Vagina (tissue), 2 donors: ENCODE measurements around the gene MS4A4A. TPM values are rescaled to one million over a fixed set of nuclear protein-coding genes. Genes with fewer than 3 reads are reported as not detected.
"Not testable (repeated sequence)": the region's sequence is repeated elsewhere in the genome, so short reads cannot be mapped to it uniquely, and the experiment has no call there.

Experiments
- DNase-seq, 2 donors: peaks; one replicate each; pipeline ENCODE4 v3.0.0-alpha.2; 2017; ENCODE audit errors: extremely low spot score in 2 of 2
- H3K27ac ChIP-seq: fragments of 200-600 bp; sonication (generic); one replicate; pipeline ENCODE4 v1.5.1; 2019
- H3K27me3 ChIP-seq: fragments of 200-600 bp; sonication (generic); one replicate; pipeline ENCODE4 v1.5.1; 2019
- H3K36me3 ChIP-seq, 2 donors: fragments of 200-600 bp; sonication (generic); one replicate each; pipeline ENCODE4 v1.5.1; 2017 to 2019
- H3K4me1 ChIP-seq: fragments of 200-600 bp; sonication (generic); one replicate; pipeline ENCODE4 v1.5.1; 2019
- H3K4me3 ChIP-seq, 2 donors: fragments of 200-600 bp; sonication (generic); 1 replicate in 1 of 2; 2 replicates in 1 of 2; pipeline ENCODE4 v1.5.1; 2016 to 2019
- H3K9me3 ChIP-seq: fragments of 200-600 bp; sonication (generic); one replicate; pipeline ENCODE4 v1.5.1; 2019
- CTCF ChIP-seq, 3 experiments: fragments of 450-650 bp in 2 of 3; fragments of 200-600 bp in 1 of 3; sonication (generic) in 1 of 3; IDR thresholded peaks; one replicate each; pipeline ENCODE4 v1.5.1; 2017 to 2019; ENCODE audit warnings: antibody characterized with exemption in 3 of 3, mild to moderate bottlenecking in 2 of 3, moderate library complexity in 2 of 3
- POLR2A ChIP-seq, 2 donors: fragments of 450-650 bp; IDR thresholded peaks; one replicate each; pipeline ENCODE4 v1.6.1; 2017; ENCODE audit warnings: antibody characterized with exemption in 2 of 2, mild to moderate bottlenecking in 2 of 2, moderate library complexity in 2 of 2
- POLR2AphosphoS5 ChIP-seq, 2 donors: sonication (generic); formaldehyde crosslinking; IDR thresholded peaks; one replicate each; pipeline ENCODE4 v1.9.0; 2017; ENCODE audit warnings: antibody characterized with exemption in 2 of 2, mild to moderate bottlenecking in 2 of 2, low read depth in 1 of 2; ENCODE audit not compliant: insufficient read depth in 1 of 2
- intact Hi-C: fragments of 100-400 bp; cut with DNase I; formaldehyde crosslinking; loops from one replicate; pipeline ENCODE4 v1.15.1; 2023
- total RNA-seq: library from RNA; depleted of rRNA; stranded (reverse); fragments of >200 nt; gene quantifications from one replicate; pipeline ENCODE4 v1.2.3, GENCODE V29; 2016

Gene MS4A4A
- total RNA-seq, 1 donor from 2014 or later: 10.3 TPM

- H3K27ac ChIP-seq: no peak overlapping the region
- TF ChIP-seq CTCF (IDR thresholded peaks at IDR 0.05) (no peak), POLR2A (IDR thresholded peaks at IDR 0.05) (no peak), POLR2AphosphoS5 (IDR thresholded peaks at IDR 0.05; ENCODE audit: insufficient read depth in 1 of 2, low read depth in 1 of 2) (no peak)
- intact Hi-C loops: no loop called here
Measured at GRCh38 chr11:60301178-60301577, 20.7 kb downstream of the MS4A4A start.

GRCh38 chr11:60301884-60302283, 21.4 kb downstream of the MS4A4A start:
- H3K27ac ChIP-seq, H3K9me3 ChIP-seq, H3K36me3 ChIP-seq, DNase-seq, H3K4me1 ChIP-seq, H3K4me3 ChIP-seq, intact Hi-C loops, H3K27me3 ChIP-seq: not testable (repeated sequence)

More at GRCh38 chr11:60301178-60301577, 20.7 kb downstream of the MS4A4A start:
- H3K4me1 ChIP-seq: no peaks in the 10 kb centered on the region
- H3K4me3 ChIP-seq: no peak overlapping the region
- H3K9me3 ChIP-seq: no peaks in the 10 kb centered on the region
- no peaks in the 10 kb centered on the region for H3K36me3 ChIP-seq
- H3K27me3 ChIP-seq: no peaks in the 10 kb centered on the region
- DNase-seq: no peak

GRCh38 chr11:60303661-60304060, 23.2 kb downstream of the MS4A4A start:
- TF ChIP-seq POLR2AphosphoS5 (IDR thresholded peaks at IDR 0.05; ENCODE audit: insufficient read depth in 1 of 2, low read depth in 1 of 2) (no peak), CTCF (IDR thresholded peaks at IDR 0.05) (no peak), POLR2A (IDR thresholded peaks at IDR 0.05) (no peak)
- Histone ChIP-seq H3K27ac (no peak overlapping the region), H3K27me3 (no peaks in the 10 kb centered on the region), H3K9me3 (no peaks in the 10 kb centered on the region), H3K36me3 (no peaks in the 10 kb centered on the region), H3K4me3 (no peak overlapping the region), H3K4me1 (no peaks in the 10 kb centered on the region)
- DNase-seq: no peak
- intact Hi-C loops: no loop called here

GRCh38 chr11:60305906-60306619, 25.6 kb downstream of the MS4A4A start:
- no peak overlapping the region for H3K27ac ChIP-seq
- intact Hi-C loops: no loop called here
- TF ChIP-seq POLR2A (IDR thresholded peaks at IDR 0.05) (no peak), POLR2AphosphoS5 (IDR thresholded peaks at IDR 0.05; ENCODE audit: insufficient read depth in 1 of 2, low read depth in 1 of 2) (no peak)

GRCh38 chr11:60307507-60308195, 27.2 kb downstream of the MS4A4A start:
- intact Hi-C loops: no loop called here
- no peaks in the 10 kb centered on the region for H3K4me1 ChIP-seq
- H3K27ac ChIP-seq: no peak overlapping the region
- DNase-seq: no peak
- no peak for TF ChIP-seq CTCF (IDR thresholded peaks at IDR 0.05)
- no peak for TF ChIP-seq POLR2A (IDR thresholded peaks at IDR 0.05)
- TF ChIP-seq POLR2AphosphoS5 (IDR thresholded peaks at IDR 0.05; ENCODE audit: insufficient read depth in 1 of 2, low read depth in 1 of 2): no peak
- no peaks in the 10 kb centered on the region for H3K9me3 ChIP-seq
- H3K27me3 ChIP-seq: no peaks in the 10 kb centered on the region
- H3K36me3 ChIP-seq: no peaks in the 10 kb centered on the region
- no peak overlapping the region for H3K4me3 ChIP-seq

More at GRCh38 chr11:60305906-60306619, 25.6 kb downstream of the MS4A4A start:
- Histone ChIP-seq H3K4me1 (no peaks in the 10 kb centered on the region), H3K9me3 (no peaks in the 10 kb centered on the region), H3K36me3 (no peaks in the 10 kb centered on the region), H3K27me3 (no peaks in the 10 kb centered on the region), H3K4me3 (no peak overlapping the region)
- no peak for DNase-seq
